ENCODE data around the gene CENPT.

CENPT gene

GRCh38 chr16:67847064-67847861, at the start of gene CENPT:
Gene CENPT, minus strand, starts transcription at chr16:67847693. Its CDS starts 13,834 bp downstream, at chr16:67833859.
- DNase-seq: peak; percentile 69

GRCh38 chr16:67897231-67897630, 49.7 kb upstream of the CENPT start:
- DNase-seq: no peak

- peak; percentile 18 for DNase-seq
Measured at GRCh38 chr16:67893743-67894399, 46.4 kb upstream of the CENPT start.

- peak; percentile 97 for DNase-seq
Measured at GRCh38 chr16:67892899-67893742, 45.6 kb upstream of the CENPT start, which contains the start of gene PSKH1. Gene PSKH1, plus strand, starts transcription at chr16:67893254. Its CDS starts 15,496 bp downstream, at chr16:67908750.

GRCh38 chr16:67892375-67892774, 44.9 kb upstream of the CENPT start:
- DNase-seq: no peak

- DNase-seq: no peak
Measured at GRCh38 chr16:67888331-67888730, 40.8 kb upstream of the CENPT start.

GRCh38 chr16:67886387-67886786, 38.9 kb upstream of the CENPT start:
- DNase-seq: no peak

GRCh38 chr16:67885976-67886375, 38.5 kb upstream of the CENPT start:
- no peak for DNase-seq

- DNase-seq: no peak
Measured at GRCh38 chr16:67885545-67885944, 38.1 kb upstream of the CENPT start.

- DNase-seq: no peak
Measured at GRCh38 chr16:67884684-67885083, 37.2 kb upstream of the CENPT start, which contains the start of gene NRN1L. Gene NRN1L, plus strand, starts transcription at chr16:67884885. Its CDS starts 19 bp downstream, at chr16:67884904.

GRCh38 chr16:67883872-67884261, 36.4 kb upstream of the CENPT start:
- DNase-seq: peak; percentile 29

- no peak for DNase-seq
Measured at GRCh38 chr16:67883146-67883871, 35.8 kb upstream of the CENPT start.

GRCh38 chr16:67882374-67883145, 35.1 kb upstream of the CENPT start:
- no peak for DNase-seq

- DNase-seq: no peak
Measured at GRCh38 chr16:67881621-67882161, 34.2 kb upstream of the CENPT start.

- DNase-seq: no peak
Measured at GRCh38 chr16:67880584-67880983, 33.1 kb upstream of the CENPT start.

GRCh38 chr16:67879936-67880335, 32.4 kb upstream of the CENPT start:
- DNase-seq: no peak

GRCh38 chr16:67879462-67879861, 32.0 kb upstream of the CENPT start:
- no peak for DNase-seq

- DNase-seq: no peak
Measured at GRCh38 chr16:67878846-67879245, 31.4 kb upstream of the CENPT start.

- DNase-seq: no peak
Measured at GRCh38 chr16:67878232-67878631, 30.7 kb upstream of the CENPT start.

GRCh38 chr16:67877064-67877463, 29.6 kb upstream of the CENPT start:
- no peak for DNase-seq

GRCh38 chr16:67874372-67874771, 26.9 kb upstream of the CENPT start:
- no peak for DNase-seq

Measured in inflammatory macrophage treated with lipopolysaccharide for 4 hours (primary cell).